Measurements from ENCODE around the gene EPB41L3.

DNA sequence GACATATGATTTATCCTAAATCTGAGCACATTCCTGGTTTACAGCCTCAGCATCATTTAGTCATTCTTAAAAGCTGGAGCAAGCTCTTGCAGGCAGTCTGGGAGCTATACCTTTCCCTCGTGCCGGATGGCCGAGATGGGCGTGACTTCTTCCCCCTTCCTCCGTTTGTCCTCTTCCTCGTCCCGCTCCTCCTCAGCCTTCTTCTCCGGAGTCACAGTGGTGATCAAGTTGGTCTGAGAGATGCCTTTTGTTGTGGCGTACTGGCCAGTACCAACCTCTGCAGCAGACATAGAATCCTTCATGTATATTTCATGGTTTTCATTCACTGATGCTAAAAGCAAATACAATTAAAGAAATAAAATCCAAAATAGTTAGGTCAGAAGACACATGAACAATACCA is 124.2 kb downstream of the EPB41L3 start:
- TF ChIP-seq, protein P1, sequence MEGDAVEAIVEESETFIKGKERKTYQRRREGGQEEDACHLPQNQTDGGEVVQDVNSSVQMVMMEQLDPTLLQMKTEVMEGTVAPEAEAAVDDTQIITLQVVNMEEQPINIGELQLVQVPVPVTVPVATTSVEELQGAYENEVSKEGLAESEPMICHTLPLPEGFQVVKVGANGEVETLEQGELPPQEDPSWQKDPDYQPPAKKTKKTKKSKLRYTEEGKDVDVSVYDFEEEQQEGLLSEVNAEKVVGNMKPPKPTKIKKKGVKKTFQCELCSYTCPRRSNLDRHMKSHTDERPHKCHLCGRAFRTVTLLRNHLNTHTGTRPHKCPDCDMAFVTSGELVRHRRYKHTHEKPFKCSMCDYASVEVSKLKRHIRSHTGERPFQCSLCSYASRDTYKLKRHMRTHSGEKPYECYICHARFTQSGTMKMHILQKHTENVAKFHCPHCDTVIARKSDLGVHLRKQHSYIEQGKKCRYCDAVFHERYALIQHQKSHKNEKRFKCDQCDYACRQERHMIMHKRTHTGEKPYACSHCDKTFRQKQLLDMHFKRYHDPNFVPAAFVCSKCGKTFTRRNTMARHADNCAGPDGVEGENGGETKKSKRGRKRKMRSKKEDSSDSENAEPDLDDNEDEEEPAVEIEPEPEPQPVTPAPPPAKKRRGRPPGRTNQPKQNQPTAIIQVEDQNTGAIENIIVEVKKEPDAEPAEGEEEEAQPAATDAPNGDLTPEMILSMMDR (optimal IDR thresholded peaks at IDR 0.05 in 1 of 3, IDR thresholded peaks at IDR 0.05 in 1 of 3, conservative IDR thresholded peaks at IDR 0.05 in 1 of 3; ENCODE audit: extremely low read depth in 1 of 3, insufficient read depth in 2 of 3, low read length in 3 of 3), result no peak
- no peak for TF ChIP-seq EZH2 (IDR thresholded peaks at IDR 0.05; ENCODE audit: low read length)

All from keratinocyte (primary cell).